H9 (cell line): ENCODE measurements around the gene GPHN. TPM values are rescaled to one million over a fixed set of nuclear protein-coding genes. Genes with fewer than 3 reads are reported as not detected.

Source experiments
- DNase-seq: peaks from one replicate; pipeline ENCODE4 v3.0.0-alpha.2; 2017
- H2AFZ ChIP-seq: one replicate; pipeline ENCODE4 v1.6.1; 2013; ENCODE audit warnings: mild to moderate bottlenecking, low read length, control low read depth, moderate library complexity
- H2AK5ac ChIP-seq: 2 replicates; pipeline ENCODE4 v1.6.1; 2013; ENCODE audit warnings: low read length, control low read depth, mixed read lengths; ENCODE audit not compliant: insufficient read length
- H2BK120ac ChIP-seq: one replicate; pipeline ENCODE4 v1.6.1; 2013; ENCODE audit warnings: low read depth, mild to moderate bottlenecking, low read length, control low read depth, inconsistent platforms; ENCODE audit not compliant: poor library complexity, severe bottlenecking
- H2BK12ac ChIP-seq: 2 replicates; pipeline ENCODE4 v1.6.1; 2013; ENCODE audit warnings: low read length, control low read depth, mixed read lengths, low read depth; ENCODE audit not compliant: insufficient read length
- H2BK15ac ChIP-seq: 2 replicates; pipeline ENCODE4 v1.6.1; 2013; ENCODE audit warnings: low read depth, low read length, control low read depth
- H2BK20ac ChIP-seq: one replicate; pipeline ENCODE4 v1.6.1; 2013; ENCODE audit warnings: low read depth, mild to moderate bottlenecking, low read length, control low read depth, inconsistent platforms; ENCODE audit not compliant: poor library complexity, severe bottlenecking
- H2BK5ac ChIP-seq: 2 replicates; pipeline ENCODE4 v1.6.1; 2013; ENCODE audit warnings: low read length, control low read depth, mixed read lengths; ENCODE audit not compliant: insufficient read length
- H3K14ac ChIP-seq: 2 replicates; pipeline ENCODE4 v1.6.1; 2013; ENCODE audit warnings: low read length, control low read depth; ENCODE audit not compliant: insufficient read depth
- H3K18ac ChIP-seq: 2 replicates; pipeline ENCODE4 v1.6.1; 2013; ENCODE audit warnings: low read depth, mild to moderate bottlenecking, mixed read lengths, low read length, control low read depth; ENCODE audit not compliant: insufficient read length
- H3K23ac ChIP-seq: 2 replicates; pipeline ENCODE4 v1.6.1; 2013; ENCODE audit warnings: low read length, control low read depth, mixed read lengths, low read depth; ENCODE audit not compliant: insufficient read length
- H3K23me2 ChIP-seq: 2 replicates; pipeline ENCODE4 v1.6.1; 2013; ENCODE audit warnings: low read depth, mild to moderate bottlenecking, mixed read lengths, low read length, control low read depth; ENCODE audit not compliant: insufficient read length, poor library complexity, severe bottlenecking
- H3K27ac ChIP-seq: 2 replicates; pipeline ENCODE4 v1.5.1; 2013; ENCODE audit warnings: low read length, control low read depth, mixed read lengths, low read depth; ENCODE audit not compliant: insufficient read length
- H3K27me3 ChIP-seq: 2 replicates; pipeline ENCODE4 v1.6.1; 2013; ENCODE audit warnings: low read length, control low read depth, inconsistent platforms; ENCODE audit not compliant: insufficient read depth
- H3K4ac ChIP-seq: 2 replicates; pipeline ENCODE4 v1.6.1; 2013; ENCODE audit warnings: low read depth, mild to moderate bottlenecking, control low read depth, inconsistent platforms, low read length, moderate library complexity
- H3K4me1 ChIP-seq: 2 replicates; pipeline ENCODE4 v1.6.1; 2013; ENCODE audit warnings: low read length, control low read depth, inconsistent platforms; ENCODE audit not compliant: insufficient read depth
- H3K4me2 ChIP-seq: 2 replicates; pipeline ENCODE4 v1.6.1; 2013; ENCODE audit warnings: low read length, control low read depth, mixed read lengths; ENCODE audit not compliant: insufficient read length, insufficient read depth
- H3K56ac ChIP-seq: 2 replicates; pipeline ENCODE4 v1.6.1; 2013; ENCODE audit warnings: low read depth, mild to moderate bottlenecking, mixed read lengths, low read length, control low read depth; ENCODE audit not compliant: insufficient read length
- H3K79me1 ChIP-seq: 2 replicates; pipeline ENCODE4 v1.6.1; 2013; ENCODE audit warnings: low read depth, mild to moderate bottlenecking, moderate library complexity, low read length, control low read depth, inconsistent platforms; ENCODE audit not compliant: insufficient read depth, poor library complexity, severe bottlenecking
- H3K79me2 ChIP-seq: 2 replicates; pipeline ENCODE4 v1.6.1; 2013; ENCODE audit warnings: low read length, control low read depth, inconsistent platforms; ENCODE audit not compliant: insufficient read depth
- H3K9ac ChIP-seq: 2 replicates; pipeline ENCODE4 v1.6.1; 2013; ENCODE audit warnings: low read length, control low read depth, mixed read lengths; ENCODE audit not compliant: insufficient read length; ENCODE audit errors: extremely low read depth
- H3K9me3 ChIP-seq: one replicate; pipeline ENCODE4 v1.6.1; 2013; ENCODE audit warnings: low read depth, low read length, inconsistent platforms; ENCODE audit not compliant: control insufficient read depth
- H3T11ph ChIP-seq: one replicate; pipeline ENCODE4 v1.6.1; 2013; ENCODE audit warnings: mild to moderate bottlenecking, low read length, control low read depth, inconsistent platforms
- H4K20me1 ChIP-seq: one replicate; pipeline ENCODE4 v1.6.1; 2013; ENCODE audit not compliant: control insufficient read depth, insufficient read length, insufficient read depth
- H4K5ac ChIP-seq: 2 replicates; pipeline ENCODE4 v1.6.1; 2013; ENCODE audit warnings: low read depth, mild to moderate bottlenecking, mixed read lengths, low read length, control low read depth; ENCODE audit not compliant: insufficient read length
- H4K8ac ChIP-seq: replicated peaks from 2 replicates; pipeline ENCODE4 v1.6.1; 2013; ENCODE audit warnings: low read length, control low read depth, mixed read lengths, low read depth; ENCODE audit not compliant: insufficient read length
- H4K91ac ChIP-seq: 2 replicates; pipeline ENCODE4 v1.6.1; 2013; ENCODE audit warnings: low read depth, mild to moderate bottlenecking, moderate library complexity, mixed read lengths, low read length, control low read depth; ENCODE audit not compliant: insufficient read length
- H3K27ac Mint-ChIP-seq, 3 experiments: 2 replicates in 2 of 3; 3 replicates in 1 of 3; pipeline ENCODE4 v1.8.0; 2020 to 2021; ENCODE audit warnings: mixed read lengths in 3 of 3, mild to moderate bottlenecking in 1 of 3, moderate library complexity in 1 of 3
- H3K27me3 Mint-ChIP-seq: 2 replicates; pipeline ENCODE4 v1.8.0; 2021; ENCODE audit warnings: low read depth, mild to moderate bottlenecking, moderate library complexity, mixed read lengths
- H3K36me3 Mint-ChIP-seq, 3 experiments: 2 replicates in 2 of 3; 3 replicates in 1 of 3; pipeline ENCODE4 v1.8.0; 2020 to 2021; ENCODE audit warnings: low read depth in 3 of 3, mixed read lengths in 3 of 3; ENCODE audit not compliant: insufficient read depth in 1 of 3
- H3K4me1 Mint-ChIP-seq, 2 experiments: 2 replicates each; pipeline ENCODE4 v1.8.0; 2020; ENCODE audit warnings: mixed read lengths in 2 of 2
- H3K4me3 Mint-ChIP-seq, 2 experiments: 2 replicates in 1 of 2; 3 replicates in 1 of 2; pipeline ENCODE4 v1.8.0; 2020 to 2021; ENCODE audit warnings: mild to moderate bottlenecking in 2 of 2, mixed read lengths in 2 of 2, moderate library complexity in 1 of 2
- H3K9me3 Mint-ChIP-seq, 2 experiments: 2 replicates in 1 of 2; 3 replicates in 1 of 2; pipeline ENCODE4 v1.8.0; 2020; ENCODE audit warnings: mild to moderate bottlenecking in 2 of 2, mixed read lengths in 2 of 2, moderate library complexity in 1 of 2
- WGBS: extraction: QIAGEN DNeasy Blood & Tissue Kit; methylation state at CpG from one replicate; pipeline ENCODE4 v1.1.7; 2013; ENCODE audit warnings: missing lambda C conversion rate, low lambda C conversion rate, mixed read lengths; ENCODE audit not compliant: insufficient read length; ENCODE audit errors: extremely low coverage; 5-methylcytosine and 5-hydroxymethylcytosine counted together
- total RNA-seq: library from RNA; stranded (reverse); gene quantifications from 2 replicates; pipeline ENCODE4 v1.2.1, GENCODE V29; 2021
- TF ChIP-seq, protein P1 (sequence below): fragments of 200-600 bp; sonication (generic); conservative IDR thresholded peaks from 3 replicates; pipeline ENCODE4 v1.8.0; 2021; ENCODE audit warnings: antibody characterized with exemption, mild to moderate bottlenecking

Gene GPHN
- total RNA-seq, 1 experiment from 2014 or later = 16.1 TPM

- Histone ChIP-seq H3K27ac (no peak overlapping the region), H3K27me3 (no peaks in the 10 kb centered on the region), H3T11ph (no peak overlapping the region), H3K23ac (no peak overlapping the region), H3K14ac (no peak overlapping the region), H3K9ac (no peak overlapping the region), H3K79me2 (no peaks in the 10 kb centered on the region), H2BK12ac (no peak overlapping the region), H4K20me1 (no peaks in the 10 kb centered on the region), H2BK120ac (no peak overlapping the region), H3K4me1 (no peaks in the 10 kb centered on the region; the same call in 1 of the 2 replicates), H3K79me1 (no peaks in the 10 kb centered on the region), H4K5ac (no peak overlapping the region), H3K9me3 (no peaks in the 10 kb centered on the region), H2BK15ac (0 out of 2 replicates have a peak overlapping the region, but pooled peaks have one; percentile 5), H2BK5ac (no peak overlapping the region), H2BK20ac (no peak overlapping the region), H2AK5ac (peak overlapping the region; percentile 30), H3K4ac (no peak overlapping the region), H2AFZ (no peak overlapping the region), H3K18ac (no peak overlapping the region), H4K8ac (no peak overlapping the region), H3K4me2 (no peak overlapping the region), H4K91ac (no peak overlapping the region), H3K56ac (no peak overlapping the region), H3K23me2 (no peaks in the 10 kb centered on the region)
- no peaks in the 10 kb centered on the region for H3K27me3 Mint-ChIP-seq
- H3K9me3 Mint-ChIP-seq = peaks cover 0 to 12% of the 10 kb centered on the region in 2 experiments; a peak in 3 of 5 replicates
- H3K4me1 Mint-ChIP-seq = peaks cover 7 to 10% of the 10 kb centered on the region in 2 experiments; a peak in 2 of 4 replicates
- TF ChIP-seq, protein P1, sequence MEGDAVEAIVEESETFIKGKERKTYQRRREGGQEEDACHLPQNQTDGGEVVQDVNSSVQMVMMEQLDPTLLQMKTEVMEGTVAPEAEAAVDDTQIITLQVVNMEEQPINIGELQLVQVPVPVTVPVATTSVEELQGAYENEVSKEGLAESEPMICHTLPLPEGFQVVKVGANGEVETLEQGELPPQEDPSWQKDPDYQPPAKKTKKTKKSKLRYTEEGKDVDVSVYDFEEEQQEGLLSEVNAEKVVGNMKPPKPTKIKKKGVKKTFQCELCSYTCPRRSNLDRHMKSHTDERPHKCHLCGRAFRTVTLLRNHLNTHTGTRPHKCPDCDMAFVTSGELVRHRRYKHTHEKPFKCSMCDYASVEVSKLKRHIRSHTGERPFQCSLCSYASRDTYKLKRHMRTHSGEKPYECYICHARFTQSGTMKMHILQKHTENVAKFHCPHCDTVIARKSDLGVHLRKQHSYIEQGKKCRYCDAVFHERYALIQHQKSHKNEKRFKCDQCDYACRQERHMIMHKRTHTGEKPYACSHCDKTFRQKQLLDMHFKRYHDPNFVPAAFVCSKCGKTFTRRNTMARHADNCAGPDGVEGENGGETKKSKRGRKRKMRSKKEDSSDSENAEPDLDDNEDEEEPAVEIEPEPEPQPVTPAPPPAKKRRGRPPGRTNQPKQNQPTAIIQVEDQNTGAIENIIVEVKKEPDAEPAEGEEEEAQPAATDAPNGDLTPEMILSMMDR = no peak
- H3K27ac Mint-ChIP-seq = no peak overlapping the region
- no peaks in the 10 kb centered on the region; a peak in 1 of 7 replicates for H3K36me3 Mint-ChIP-seq
- DNase-seq = no peak
- no CpG with 5 or more reads among the region's 1 CpG for WGBS
- no peak overlapping the region for H3K4me3 Mint-ChIP-seq
Observed at GRCh38 chr14:67170660-67171059, 662.7 kb downstream of the GPHN start.
